Measurements from ENCODE around the gene IFI27L1.

- TF ChIP-seq FOXP4 (CRISPR knock-in tag; IDR thresholded peaks at IDR 0.05) (no peak), FLYWCH1 (CRISPR knock-in tag; IDR thresholded peaks at IDR 0.05) (no peak), ZNF563 (CRISPR knock-in tag; IDR thresholded peaks at IDR 0.05) (no peak)
These were observed 17.3 kb downstream of the IFI27L1 start for GRCh38 chr14:94098326-94098992.
